NCI-H226 (cell line): ENCODE measurements around the gene DNAH17.
A peak's percentile ranks its signal among the peaks of the same experiment; 100 is the strongest.

Source experiments
- DNase-seq: peaks from one replicate; pipeline ENCODE4 v3.0.0-alpha.2; 2015

The DNAH17 gene

GRCh38 chr17:78538033-78538776 lies 39.0 kb downstream of the DNAH17 start:
- DNase-seq, result no peak

GRCh38 chr17:78537217-78537860 lies 39.9 kb downstream of the DNAH17 start:
- DNase-seq, result no peak

- DNase-seq, result no peak
Observed at GRCh38 chr17:78535273-78536197, 41.7 kb downstream of the DNAH17 start.

- DNase-seq, result no peak
Observed at GRCh38 chr17:78534492-78535272, 42.5 kb downstream of the DNAH17 start.

GRCh38 chr17:78532922-78533640 lies 44.1 kb downstream of the DNAH17 start:
- DNase-seq, result peak; percentile 74

GRCh38 chr17:78532311-78532710 lies 44.9 kb downstream of the DNAH17 start:
- no peak for DNase-seq

- DNase-seq, result no peak
Observed at GRCh38 chr17:78530675-78531074, 46.5 kb downstream of the DNAH17 start.

GRCh38 chr17:78529871-78530670 lies 47.1 kb downstream of the DNAH17 start:
- no peak for DNase-seq

- no peak for DNase-seq
Observed at GRCh38 chr17:78529251-78529650, 47.9 kb downstream of the DNAH17 start.

- DNase-seq, result no peak
Observed at GRCh38 chr17:78528541-78528940, 48.7 kb downstream of the DNAH17 start.

GRCh38 chr17:78527345-78527744 lies 49.9 kb downstream of the DNAH17 start:
- DNase-seq, result no peak

GRCh38 chr17:78526231-78527025 lies 50.8 kb downstream of the DNAH17 start:
- DNase-seq, result no peak

- no peak for DNase-seq
Observed at GRCh38 chr17:78525511-78526160, 51.6 kb downstream of the DNAH17 start.

GRCh38 chr17:78524870-78525510 lies 52.2 kb downstream of the DNAH17 start:
- DNase-seq, result no peak

GRCh38 chr17:78523934-78524655 lies 53.1 kb downstream of the DNAH17 start:
- DNase-seq, result no peak

- DNase-seq, result no peak
Observed at GRCh38 chr17:78522031-78522809, 55.0 kb downstream of the DNAH17 start.

GRCh38 chr17:78517421-78517820 lies 59.8 kb downstream of the DNAH17 start:
- no peak for DNase-seq

GRCh38 chr17:78515480-78515879 lies 61.7 kb downstream of the DNAH17 start:
- no peak for DNase-seq
